HCT116 (cell line): ENCODE results near the gene MARCHF2.
"Not testable (repeated sequence)": the region's sequence is repeated elsewhere in the genome, so short reads cannot be mapped to it uniquely, and the experiment has no call there.

Experiments
- EZH2 ChIP-seq: fragments of 200-600 bp; sonication (generic); IDR thresholded peaks from 2 replicates; pipeline ENCODE4 v1.6.1; 2017; ENCODE audit warnings: antibody characterized with exemption, mixed run types
- POLR2AphosphoS5 ChIP-seq: IDR thresholded peaks from 2 replicates; pipeline ENCODE4 v1.6.1; 2011; ENCODE audit warnings: mild to moderate bottlenecking, low read depth, low read length, moderate library complexity
- RAD21 ChIP-seq: IDR thresholded peaks from 2 replicates; pipeline ENCODE4 v1.6.1; 2012; ENCODE audit warnings: low read depth, mild to moderate bottlenecking

DNA sequence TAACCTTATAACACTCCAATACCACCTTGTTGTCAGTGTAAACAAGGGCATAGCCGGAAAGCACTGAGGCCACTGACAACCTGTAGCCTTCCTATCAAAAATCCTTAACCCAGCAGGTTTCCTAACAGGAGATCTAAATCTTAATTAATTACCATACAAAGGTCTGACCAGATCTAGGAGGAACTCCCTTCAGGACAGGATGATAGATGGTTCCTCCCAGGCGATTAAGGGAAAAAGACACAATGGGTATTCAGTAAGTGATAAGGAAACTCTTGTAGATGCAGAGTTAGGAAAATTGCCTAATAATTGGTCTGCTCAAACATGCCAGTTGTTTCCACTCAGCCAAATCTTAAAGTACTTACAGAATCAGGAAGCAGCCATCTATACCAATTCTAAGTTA lies 28.0 kb upstream of the MARCHF2 start:
- not testable (repeated sequence) for TF ChIP-seq RAD21, POLR2AphosphoS5, EZH2
